ENCODE data around the gene METTL23. TPM values are rescaled to one million over a fixed set of nuclear protein-coding genes. Genes with fewer than 3 reads are reported as not detected.
"Not testable (repeated sequence)": the region's sequence is repeated elsewhere in the genome, so short reads cannot be mapped to it uniquely, and the experiment has no call there.

METTL23 gene
- polyA plus RNA-seq, 1 experiment, result 54.4 TPM

DNA sequence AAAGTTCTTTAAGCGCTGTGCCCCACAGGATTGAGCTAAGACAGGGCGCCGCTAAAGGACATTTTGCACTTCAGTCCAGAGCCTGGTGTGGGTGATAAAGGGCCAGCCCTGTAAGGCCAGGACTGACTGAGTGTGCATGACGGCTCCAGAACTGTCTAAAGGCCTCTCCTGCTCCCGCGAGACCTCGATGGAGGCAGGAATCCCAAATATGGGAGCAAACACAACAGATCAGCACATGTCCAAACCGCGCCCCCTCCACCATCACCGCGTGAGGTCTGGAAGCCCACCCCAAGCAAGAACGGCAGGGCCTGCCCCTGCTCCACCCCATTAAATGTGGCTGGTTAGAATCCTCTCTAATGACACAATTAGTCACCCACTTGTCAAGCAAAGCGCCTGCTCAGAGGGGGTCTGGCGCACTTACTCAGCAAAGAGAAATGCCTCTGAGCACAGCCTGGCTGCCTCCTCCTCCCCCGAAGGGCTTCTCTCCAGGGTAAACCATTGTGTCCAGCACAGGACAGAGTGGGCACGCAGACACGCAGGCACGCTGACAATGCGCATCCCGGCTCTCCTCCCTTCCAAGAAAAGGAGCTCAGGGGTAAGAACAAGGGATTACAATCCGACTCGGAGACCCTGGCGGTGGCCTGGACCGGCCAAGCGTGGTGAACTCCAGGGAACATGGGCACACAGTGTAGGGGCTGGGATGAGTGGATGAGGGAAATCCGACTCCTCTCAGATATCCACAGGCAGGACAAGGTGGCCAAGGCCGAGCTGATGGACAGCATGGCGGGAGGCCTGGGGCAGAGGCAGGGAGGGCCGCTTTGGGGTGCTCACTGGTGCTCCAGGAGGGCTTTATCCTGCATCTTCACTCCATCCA, 17.3 kb upstream of the METTL23 start:
- Histone ChIP-seq H3K4me3 (ENCODE audit: low read depth, low read length) (peak overlapping the region; percentile 88), H3K27ac (ENCODE audit: low read depth, low read length) (peak overlapping the region; percentile 96), H3K9me3 (ENCODE audit: control insufficient read depth, insufficient read depth, low read length) (no peaks in the 10 kb centered on the region), H3K27me3 (ENCODE audit: control insufficient read depth, insufficient read depth, low read length) (no peaks in the 10 kb centered on the region)
- peak; percentile 95 for DNase-seq (ENCODE audit: low read depth, low spot score)
- CTCF ChIA-PET, result interaction anchor here (0.6 to 1.8 kb wide), 5 partner anchors 28 to 207 kb away, joined by 3 to 4 read pairs (median 4); no protein-coding TSS in a partner anchor
- TF ChIP-seq, protein P1, sequence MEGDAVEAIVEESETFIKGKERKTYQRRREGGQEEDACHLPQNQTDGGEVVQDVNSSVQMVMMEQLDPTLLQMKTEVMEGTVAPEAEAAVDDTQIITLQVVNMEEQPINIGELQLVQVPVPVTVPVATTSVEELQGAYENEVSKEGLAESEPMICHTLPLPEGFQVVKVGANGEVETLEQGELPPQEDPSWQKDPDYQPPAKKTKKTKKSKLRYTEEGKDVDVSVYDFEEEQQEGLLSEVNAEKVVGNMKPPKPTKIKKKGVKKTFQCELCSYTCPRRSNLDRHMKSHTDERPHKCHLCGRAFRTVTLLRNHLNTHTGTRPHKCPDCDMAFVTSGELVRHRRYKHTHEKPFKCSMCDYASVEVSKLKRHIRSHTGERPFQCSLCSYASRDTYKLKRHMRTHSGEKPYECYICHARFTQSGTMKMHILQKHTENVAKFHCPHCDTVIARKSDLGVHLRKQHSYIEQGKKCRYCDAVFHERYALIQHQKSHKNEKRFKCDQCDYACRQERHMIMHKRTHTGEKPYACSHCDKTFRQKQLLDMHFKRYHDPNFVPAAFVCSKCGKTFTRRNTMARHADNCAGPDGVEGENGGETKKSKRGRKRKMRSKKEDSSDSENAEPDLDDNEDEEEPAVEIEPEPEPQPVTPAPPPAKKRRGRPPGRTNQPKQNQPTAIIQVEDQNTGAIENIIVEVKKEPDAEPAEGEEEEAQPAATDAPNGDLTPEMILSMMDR (IDR thresholded peaks at IDR 0.05; ENCODE audit: low read depth, low read length), result no peak
- POLR2A ChIA-PET, result interaction anchor here (0.5 to 1.5 kb wide), 8 partner anchors 8 to 152 kb away, joined by 3 to 8 read pairs (median 4); no protein-coding TSS in a partner anchor

DNA sequence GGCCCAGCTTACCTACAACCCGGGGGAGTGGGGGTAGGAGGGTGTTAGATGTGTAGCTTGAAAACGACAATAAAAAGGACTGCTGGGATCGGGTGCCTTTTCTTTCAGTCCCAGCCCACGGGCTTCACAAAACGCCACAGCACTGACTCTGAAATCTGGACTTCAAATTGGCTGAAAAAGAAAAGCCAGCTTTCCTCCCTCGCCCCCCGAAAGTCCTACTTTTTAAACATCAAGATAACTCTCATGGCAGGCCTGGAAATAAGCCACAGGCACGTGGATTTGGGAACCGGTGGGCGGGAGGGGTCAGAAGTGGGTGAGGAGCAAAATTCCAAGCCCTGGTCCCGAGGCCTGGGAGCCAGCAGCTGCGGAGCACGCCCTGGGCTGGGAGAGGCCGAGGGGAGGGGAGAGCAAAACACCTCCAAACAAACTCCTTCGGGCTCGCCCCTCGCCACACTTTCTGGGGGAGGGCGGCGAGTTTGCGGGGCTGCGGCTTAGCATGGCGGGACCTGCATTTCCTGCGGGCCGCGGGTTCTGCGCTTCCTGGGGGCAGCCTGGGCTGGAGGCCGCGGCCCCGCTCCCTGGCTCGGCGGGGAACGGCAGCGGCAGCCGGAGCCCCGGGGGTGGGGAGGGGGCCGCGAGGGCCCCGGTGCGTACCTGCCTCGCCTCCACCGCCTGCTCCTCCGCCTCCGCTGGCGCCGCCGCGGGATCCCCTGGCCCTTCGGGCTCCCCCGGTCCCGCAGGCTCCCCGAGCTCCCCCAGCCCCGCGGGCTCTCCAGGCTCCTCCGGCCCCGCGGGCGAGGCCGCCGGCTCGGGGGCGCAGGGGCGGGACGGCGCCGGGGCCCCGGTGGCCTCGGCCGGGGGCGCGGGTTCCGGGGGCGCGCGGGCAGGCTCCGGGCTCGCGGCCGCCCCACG, 16.4 kb upstream of the METTL23 start:
- Histone ChIP-seq H3K27ac (ENCODE audit: low read depth, low read length) (peak overlapping the region; percentile 96), H3K4me3 (ENCODE audit: low read depth, low read length) (peak overlapping the region; percentile 88)
- H3K27me3 ChIP-seq (ENCODE audit: control insufficient read depth, insufficient read depth, low read length); DNase-seq (ENCODE audit: low read depth, low spot score); H3K9me3 ChIP-seq (ENCODE audit: control insufficient read depth, insufficient read depth, low read length): not testable (repeated sequence)
- ChIA-PET POLR2A (interaction anchor here (0.6 to 1.9 kb wide), 9 partner anchors 9 to 153 kb away, joined by 3 to 9 read pairs (median 4); no protein-coding TSS in a partner anchor), CTCF (interaction anchor here (0.8 to 2.6 kb wide), 6 partner anchors 28 to 187 kb away, joined by 3 to 7 read pairs (median 4); no protein-coding TSS in a partner anchor)

DNA sequence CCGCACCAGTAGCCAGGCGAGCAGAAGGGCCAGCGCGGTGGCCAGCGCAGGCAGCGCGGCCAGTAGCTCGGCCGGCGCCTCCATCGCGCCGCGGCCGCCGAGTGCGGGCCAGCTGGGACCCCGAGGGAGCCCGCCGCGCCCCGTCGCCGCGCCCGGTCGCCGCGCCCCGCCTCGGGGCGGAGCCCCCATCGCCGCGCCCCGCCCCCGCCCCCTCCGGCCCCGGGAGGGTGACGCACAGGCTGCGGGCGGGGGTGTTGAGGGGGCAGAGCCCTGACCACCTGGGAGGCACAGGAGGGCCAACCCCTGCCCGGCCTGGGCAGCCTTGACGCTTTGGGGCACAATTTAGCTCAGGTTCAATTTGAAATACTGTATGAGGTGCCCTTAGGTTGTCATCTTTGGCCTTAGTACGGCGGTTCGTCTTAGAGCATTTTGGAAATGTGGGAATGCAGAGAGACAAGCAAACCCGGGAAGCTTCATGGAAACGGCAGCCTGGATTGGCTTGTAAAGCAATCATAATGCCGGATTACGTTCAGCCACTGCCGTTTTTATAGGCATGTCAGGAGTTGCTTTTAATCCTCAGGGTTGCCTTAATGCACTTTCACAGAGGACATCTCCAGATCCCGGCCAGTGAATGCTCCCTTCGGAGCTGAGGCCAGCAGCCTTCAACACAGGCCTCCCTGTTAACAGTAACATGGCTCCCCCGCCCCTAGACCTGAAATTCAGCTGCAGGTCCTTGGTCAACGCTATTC, 15.6 kb upstream of the METTL23 start, which contains the start of gene MXRA7:
TSS of gene MXRA7 (minus strand) at position 103 of the 749 bp plus-strand sequence. CDS start at position 84, 19 bp downstream.
- ChIA-PET CTCF (interaction anchor here (0.9 to 2.6 kb wide), 2 partner anchors 29 to 188 kb away, joined by 3 to 7 read pairs; no protein-coding TSS in a partner anchor), POLR2A (interaction anchor here (0.6 to 1.9 kb wide), 7 partner anchors 16 to 1482 kb away, joined by 3 to 9 read pairs (median 6); no protein-coding TSS in a partner anchor)
- no peak for DNase-seq (ENCODE audit: low read depth, low spot score)
- Histone ChIP-seq H3K27me3 (ENCODE audit: control insufficient read depth, insufficient read depth, low read length) (no peaks in the 10 kb centered on the region), H3K4me3 (ENCODE audit: low read depth, low read length) (peak within 1 kb of the TSS; percentile 88), H3K27ac (ENCODE audit: low read depth, low read length) (peak within 1 kb of the TSS; percentile 96), H3K9me3 (ENCODE audit: control insufficient read depth, insufficient read depth, low read length) (no peaks in the 10 kb centered on the region)
- TF ChIP-seq, protein P1 (IDR thresholded peaks at IDR 0.05; ENCODE audit: low read depth, low read length), result no peak

DNA sequence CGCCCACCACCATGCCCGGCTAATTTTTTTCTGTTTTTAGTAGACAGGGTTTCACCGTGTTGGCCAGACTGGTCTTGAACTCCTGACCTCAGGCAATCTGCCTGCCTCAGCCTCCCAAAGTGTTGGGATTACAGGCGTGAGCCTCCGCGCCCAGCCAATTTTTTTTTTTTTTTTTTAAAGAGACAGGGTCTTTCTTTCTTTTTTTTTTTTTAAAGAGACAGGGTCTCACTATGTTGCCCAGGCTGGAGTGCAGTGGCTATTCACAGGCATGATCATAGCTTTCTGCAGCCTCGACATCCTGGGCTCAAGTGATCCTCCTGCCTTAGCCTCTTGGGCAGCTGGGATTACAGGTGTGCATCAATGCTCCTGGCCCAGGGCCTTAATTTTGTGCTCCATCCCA, 14.3 kb upstream of the METTL23 start:
- H3K27ac ChIP-seq (ENCODE audit: low read depth, low read length); H3K27me3 ChIP-seq (ENCODE audit: control insufficient read depth, insufficient read depth, low read length); H3K4me3 ChIP-seq (ENCODE audit: low read depth, low read length); DNase-seq (ENCODE audit: low read depth, low spot score); H3K9me3 ChIP-seq (ENCODE audit: control insufficient read depth, insufficient read depth, low read length): not testable (repeated sequence)
- CTCF ChIA-PET, result interaction anchor here (2.6 kb wide), 1 partner anchor 30 kb away, joined by 7 read pairs; no protein-coding TSS in a partner anchor
- POLR2A ChIA-PET, result interaction anchor here (1.3 to 1.9 kb wide), 4 partner anchors 14 to 41 kb away, joined by 4 to 9 read pairs (median 6); partner anchors contain the start of genes JMJD6 and METTL23

DNA sequence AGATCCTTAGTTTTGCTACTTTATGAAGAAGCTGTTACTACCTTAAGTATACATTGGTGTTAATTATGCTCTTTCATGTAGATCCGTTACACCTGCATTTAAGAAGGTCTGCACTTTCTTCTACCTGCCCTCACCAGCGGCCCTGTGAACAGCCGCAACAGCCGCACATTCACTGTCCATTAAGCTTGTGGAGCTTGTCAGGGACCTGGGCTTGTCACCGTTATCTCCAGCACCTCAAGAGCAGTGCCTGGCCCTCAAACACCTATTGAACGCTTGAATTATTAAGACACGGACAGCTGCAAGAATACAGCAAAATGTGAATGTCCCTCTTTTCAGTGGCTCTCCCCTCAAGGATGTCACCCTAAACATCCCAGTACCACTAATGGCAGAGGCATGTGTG, 12.9 kb upstream of the METTL23 start:
- TF ChIP-seq, protein P1 (IDR thresholded peaks at IDR 0.05; ENCODE audit: low read depth, low read length), result no peak
- Histone ChIP-seq H3K9me3 (ENCODE audit: control insufficient read depth, insufficient read depth, low read length) (no peaks in the 10 kb centered on the region), H3K4me3 (ENCODE audit: low read depth, low read length) (no peak overlapping the region), H3K27ac (ENCODE audit: low read depth, low read length) (no peak overlapping the region), H3K27me3 (ENCODE audit: control insufficient read depth, insufficient read depth, low read length) (no peaks in the 10 kb centered on the region)
- POLR2A ChIA-PET, result interaction anchor here (1.4 kb wide), 1 partner anchor 12 kb away, joined by 5 read pairs; the partner anchor contains the start of genes JMJD6 and METTL23
- DNase-seq (ENCODE audit: low read depth, low spot score), result no peak
- CTCF ChIA-PET, result interaction anchor here (1.4 to 2.9 kb wide), 8 partner anchors 10 to 191 kb away, joined by 4 to 18 read pairs (median 8); partner anchors contain the start of genes JMJD6 and METTL23

Data from AG04450 (cell line).